Measurements from ENCODE around the gene MRPS30.

MRPS30 gene

DNA sequence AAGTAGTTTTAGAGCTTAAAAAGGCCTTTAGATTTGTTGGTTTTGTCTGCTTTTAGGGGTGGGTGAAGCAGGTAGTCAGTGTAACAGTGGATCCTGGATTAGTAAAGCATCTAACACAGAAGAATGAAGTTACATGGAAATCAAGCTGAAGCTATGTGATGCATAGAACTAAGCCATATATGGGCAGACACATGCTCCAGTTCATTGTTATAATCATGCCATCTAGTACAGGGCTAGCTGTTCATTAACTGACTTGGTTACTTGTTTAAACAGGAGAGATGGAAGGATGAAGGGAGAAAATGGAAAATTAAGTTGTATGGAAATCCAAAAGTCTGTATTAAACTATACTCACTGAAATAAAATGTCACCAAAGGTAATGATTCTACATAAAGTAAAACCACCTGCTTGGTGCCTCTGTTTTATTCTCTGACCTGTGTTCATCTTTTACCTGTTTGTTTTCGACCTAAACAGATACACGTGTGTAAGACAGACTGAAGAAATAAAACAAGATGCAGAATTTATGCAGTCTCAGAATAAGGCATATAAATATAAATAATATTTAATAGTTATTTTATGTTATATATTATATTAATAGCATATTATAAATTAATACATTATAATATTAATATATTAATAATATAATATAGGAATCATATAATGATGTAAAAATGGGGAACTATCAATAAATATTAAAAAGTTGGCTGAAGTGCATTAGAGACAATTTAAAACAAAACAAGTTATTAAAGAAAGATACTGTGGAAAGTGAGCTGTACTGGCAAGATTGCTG lies 33.9 kb downstream of the MRPS30 start:
- Histone ChIP-seq H3K79me2 (ENCODE audit: insufficient read depth, low read depth) (no peaks in the 10 kb centered on the region), H3K9ac (no peak overlapping the region)
- TF ChIP-seq, protein P1, sequence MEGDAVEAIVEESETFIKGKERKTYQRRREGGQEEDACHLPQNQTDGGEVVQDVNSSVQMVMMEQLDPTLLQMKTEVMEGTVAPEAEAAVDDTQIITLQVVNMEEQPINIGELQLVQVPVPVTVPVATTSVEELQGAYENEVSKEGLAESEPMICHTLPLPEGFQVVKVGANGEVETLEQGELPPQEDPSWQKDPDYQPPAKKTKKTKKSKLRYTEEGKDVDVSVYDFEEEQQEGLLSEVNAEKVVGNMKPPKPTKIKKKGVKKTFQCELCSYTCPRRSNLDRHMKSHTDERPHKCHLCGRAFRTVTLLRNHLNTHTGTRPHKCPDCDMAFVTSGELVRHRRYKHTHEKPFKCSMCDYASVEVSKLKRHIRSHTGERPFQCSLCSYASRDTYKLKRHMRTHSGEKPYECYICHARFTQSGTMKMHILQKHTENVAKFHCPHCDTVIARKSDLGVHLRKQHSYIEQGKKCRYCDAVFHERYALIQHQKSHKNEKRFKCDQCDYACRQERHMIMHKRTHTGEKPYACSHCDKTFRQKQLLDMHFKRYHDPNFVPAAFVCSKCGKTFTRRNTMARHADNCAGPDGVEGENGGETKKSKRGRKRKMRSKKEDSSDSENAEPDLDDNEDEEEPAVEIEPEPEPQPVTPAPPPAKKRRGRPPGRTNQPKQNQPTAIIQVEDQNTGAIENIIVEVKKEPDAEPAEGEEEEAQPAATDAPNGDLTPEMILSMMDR (conservative IDR thresholded peaks at IDR 0.05; ENCODE audit: low read depth, low read length) = no peak

DNA sequence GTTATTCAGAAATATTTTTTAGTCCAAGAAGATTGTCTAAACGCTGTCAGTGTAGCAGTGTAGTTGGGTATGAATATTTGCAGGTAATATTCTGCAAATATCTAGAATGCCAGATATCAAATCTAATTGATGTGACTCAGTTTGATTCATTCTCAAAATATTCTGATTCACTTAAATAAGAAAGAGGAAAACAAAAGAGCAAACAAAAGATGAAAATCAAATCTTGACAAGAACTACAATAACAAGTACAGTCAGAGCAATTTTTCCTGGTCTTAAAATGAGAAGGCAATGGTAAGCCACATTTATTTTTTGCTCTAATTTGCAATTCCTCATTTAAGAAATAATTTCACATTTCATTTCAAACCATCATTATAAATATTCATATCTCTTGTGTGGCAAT lies 36.0 kb downstream of the MRPS30 start:
- Histone ChIP-seq H3K36me3 (ENCODE audit: insufficient read depth) (no peaks in the 10 kb centered on the region), H3K4me2 (no peak overlapping the region), H2AFZ (ENCODE audit: low read depth) (no peak overlapping the region), H3K79me2 (ENCODE audit: insufficient read depth, low read depth) (no peaks in the 10 kb centered on the region), H3K27me3 (ENCODE audit: insufficient read depth, low read depth) (no peaks in the 10 kb centered on the region), H3K9ac (no peak overlapping the region), H4K20me1 (ENCODE audit: insufficient read depth) (no peaks in the 10 kb centered on the region), H3K4me3 (IDR thresholded peaks at IDR 0.05; ENCODE audit: insufficient read depth, low read depth, low read length) (no peak overlapping the region), H3K4me1 (ENCODE audit: low read depth, poor library complexity, severe bottlenecking) (no peaks in the 10 kb centered on the region), H3K27ac (no peak overlapping the region)
- TF ChIP-seq, protein P1 (conservative IDR thresholded peaks at IDR 0.05; ENCODE audit: low read depth, low read length) = no peak

More for the DNA sequence above, 33.9 kb downstream of the MRPS30 start:
- no peak overlapping the region for H3K4me2 ChIP-seq
- H3K4me1 ChIP-seq (ENCODE audit: low read depth, poor library complexity, severe bottlenecking) = no peaks in the 10 kb centered on the region
- no peak overlapping the region for H3K27ac ChIP-seq
- H3K27me3 ChIP-seq (ENCODE audit: insufficient read depth, low read depth) = no peaks in the 10 kb centered on the region
- H2AFZ ChIP-seq (ENCODE audit: low read depth) = no peak overlapping the region
- no peak overlapping the region for H3K4me3 ChIP-seq (IDR thresholded peaks at IDR 0.05; ENCODE audit: insufficient read depth, low read depth, low read length)
- H4K20me1 ChIP-seq (ENCODE audit: insufficient read depth) = no peaks in the 10 kb centered on the region
- H3K36me3 ChIP-seq (ENCODE audit: insufficient read depth) = no peaks in the 10 kb centered on the region

DNA sequence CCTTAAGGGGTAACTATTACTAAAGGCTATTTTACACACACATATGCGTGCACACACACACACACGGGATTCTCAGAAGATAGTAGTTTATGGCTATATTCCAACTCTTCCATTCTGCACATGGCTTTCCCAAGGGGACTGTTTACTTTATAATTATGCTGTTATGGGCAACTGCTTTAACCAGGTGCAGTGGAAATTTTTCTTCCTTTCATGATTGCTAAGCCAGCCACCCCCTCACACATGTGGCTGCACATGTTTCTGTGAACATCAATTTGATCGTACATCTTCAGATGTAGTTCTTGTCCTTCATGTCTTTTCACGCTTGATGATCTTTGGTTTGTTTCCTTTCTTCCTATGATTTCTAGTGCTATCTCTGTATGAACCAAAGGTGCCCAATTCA lies 37.0 kb downstream of the MRPS30 start:
- no peak overlapping the region for H3K27ac ChIP-seq
- no peak overlapping the region for H3K4me2 ChIP-seq
- H3K36me3 ChIP-seq (ENCODE audit: insufficient read depth) = no peaks in the 10 kb centered on the region
- H2AFZ ChIP-seq (ENCODE audit: low read depth) = no peak overlapping the region
- H3K4me3 ChIP-seq (IDR thresholded peaks at IDR 0.05; ENCODE audit: insufficient read depth, low read depth, low read length) = no peak overlapping the region
- no peaks in the 10 kb centered on the region for H4K20me1 ChIP-seq (ENCODE audit: insufficient read depth)
- TF ChIP-seq, protein P1 (conservative IDR thresholded peaks at IDR 0.05; ENCODE audit: low read depth, low read length) = no peak
- no peaks in the 10 kb centered on the region for H3K4me1 ChIP-seq (ENCODE audit: low read depth, poor library complexity, severe bottlenecking)
- H3K27me3 ChIP-seq (ENCODE audit: insufficient read depth, low read depth) = no peaks in the 10 kb centered on the region
- H3K9ac ChIP-seq = no peak overlapping the region
- no peaks in the 10 kb centered on the region for H3K79me2 ChIP-seq (ENCODE audit: insufficient read depth, low read depth)

DNA sequence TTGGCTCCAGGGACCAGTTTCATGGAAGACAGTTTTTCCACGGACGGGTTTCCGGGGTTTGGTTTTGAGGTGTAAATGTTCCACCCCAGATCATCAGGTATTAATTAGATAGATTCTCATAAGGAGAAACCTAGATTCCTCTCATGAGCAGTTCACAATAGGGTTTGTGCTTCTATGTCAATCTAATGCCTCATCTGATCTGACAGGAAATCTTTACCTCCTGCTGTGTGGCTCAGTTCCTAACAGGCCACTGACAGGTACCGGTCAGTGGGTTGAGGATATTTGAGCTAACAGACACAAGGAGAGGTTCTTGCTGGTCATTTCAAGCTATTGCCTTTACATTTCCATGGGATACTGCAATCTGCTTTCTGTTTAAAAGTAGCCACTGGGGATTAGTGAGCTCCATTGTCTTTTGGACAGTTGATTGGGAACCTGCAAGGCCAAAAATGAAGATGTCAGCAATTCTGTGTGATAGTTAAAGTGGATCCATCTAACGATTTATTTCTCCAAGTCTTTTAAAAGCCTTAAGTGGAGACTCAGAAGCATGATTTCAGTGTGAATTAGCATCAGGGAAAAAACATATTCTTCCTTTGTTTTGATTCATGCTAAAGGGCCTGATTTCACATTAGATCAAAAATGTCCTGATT lies 38.6 kb downstream of the MRPS30 start:
- H3K4me3 ChIP-seq (IDR thresholded peaks at IDR 0.05; ENCODE audit: insufficient read depth, low read depth, low read length) = no peak overlapping the region
- no peaks in the 10 kb centered on the region for H3K27me3 ChIP-seq (ENCODE audit: insufficient read depth, low read depth)
- TF ChIP-seq, protein P1 (conservative IDR thresholded peaks at IDR 0.05; ENCODE audit: low read depth, low read length) = no peak
- no peaks in the 10 kb centered on the region for H3K36me3 ChIP-seq (ENCODE audit: insufficient read depth)
- no peak overlapping the region for H3K4me2 ChIP-seq
- no peak overlapping the region for H3K27ac ChIP-seq
- H4K20me1 ChIP-seq (ENCODE audit: insufficient read depth) = no peaks in the 10 kb centered on the region
- no peaks in the 10 kb centered on the region for H3K79me2 ChIP-seq (ENCODE audit: insufficient read depth, low read depth)
- no peak overlapping the region for H3K9ac ChIP-seq
- H3K4me1 ChIP-seq (ENCODE audit: low read depth, poor library complexity, severe bottlenecking) = no peaks in the 10 kb centered on the region
- H2AFZ ChIP-seq (ENCODE audit: low read depth) = no peak overlapping the region
